Measurements from ENCODE around the gene ZNF277.

Gene ZNF277

DNA sequence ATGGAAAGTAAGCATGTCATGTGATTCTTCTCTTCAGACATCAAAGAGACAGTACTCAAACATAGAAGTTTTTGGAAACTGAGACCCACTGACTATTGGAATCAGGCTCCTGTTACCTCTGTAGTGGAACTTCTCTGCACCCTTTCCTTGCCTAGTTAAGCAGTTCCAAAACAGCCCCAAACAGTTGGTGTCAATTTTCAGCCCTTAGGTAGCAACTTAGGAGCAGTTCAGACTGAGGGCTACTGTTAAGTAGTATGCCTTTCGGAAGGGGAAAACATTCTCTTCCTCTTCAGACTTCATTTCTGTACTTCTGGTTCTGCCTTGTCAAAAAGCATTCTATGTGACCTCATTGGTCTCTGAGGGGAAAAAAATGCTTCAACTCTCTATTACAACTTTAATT lies 85.7 kb downstream of the ZNF277 start:
- TF ChIP-seq, protein P1, sequence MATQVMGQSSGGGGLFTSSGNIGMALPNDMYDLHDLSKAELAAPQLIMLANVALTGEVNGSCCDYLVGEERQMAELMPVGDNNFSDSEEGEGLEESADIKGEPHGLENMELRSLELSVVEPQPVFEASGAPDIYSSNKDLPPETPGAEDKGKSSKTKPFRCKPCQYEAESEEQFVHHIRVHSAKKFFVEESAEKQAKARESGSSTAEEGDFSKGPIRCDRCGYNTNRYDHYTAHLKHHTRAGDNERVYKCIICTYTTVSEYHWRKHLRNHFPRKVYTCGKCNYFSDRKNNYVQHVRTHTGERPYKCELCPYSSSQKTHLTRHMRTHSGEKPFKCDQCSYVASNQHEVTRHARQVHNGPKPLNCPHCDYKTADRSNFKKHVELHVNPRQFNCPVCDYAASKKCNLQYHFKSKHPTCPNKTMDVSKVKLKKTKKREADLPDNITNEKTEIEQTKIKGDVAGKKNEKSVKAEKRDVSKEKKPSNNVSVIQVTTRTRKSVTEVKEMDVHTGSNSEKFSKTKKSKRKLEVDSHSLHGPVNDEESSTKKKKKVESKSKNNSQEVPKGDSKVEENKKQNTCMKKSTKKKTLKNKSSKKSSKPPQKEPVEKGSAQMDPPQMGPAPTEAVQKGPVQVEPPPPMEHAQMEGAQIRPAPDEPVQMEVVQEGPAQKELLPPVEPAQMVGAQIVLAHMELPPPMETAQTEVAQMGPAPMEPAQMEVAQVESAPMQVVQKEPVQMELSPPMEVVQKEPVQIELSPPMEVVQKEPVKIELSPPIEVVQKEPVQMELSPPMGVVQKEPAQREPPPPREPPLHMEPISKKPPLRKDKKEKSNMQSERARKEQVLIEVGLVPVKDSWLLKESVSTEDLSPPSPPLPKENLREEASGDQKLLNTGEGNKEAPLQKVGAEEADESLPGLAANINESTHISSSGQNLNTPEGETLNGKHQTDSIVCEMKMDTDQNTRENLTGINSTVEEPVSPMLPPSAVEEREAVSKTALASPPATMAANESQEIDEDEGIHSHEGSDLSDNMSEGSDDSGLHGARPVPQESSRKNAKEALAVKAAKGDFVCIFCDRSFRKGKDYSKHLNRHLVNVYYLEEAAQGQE (IDR thresholded peaks at IDR 0.05; ENCODE audit: low read depth) = no peak
- no peak for TF ChIP-seq FOXM1 (IDR thresholded peaks at IDR 0.05; ENCODE audit: borderline replicate concordance, low read depth)
- TF ChIP-seq EGR1 (IDR thresholded peaks at IDR 0.05) = no peak
- TF ChIP-seq YY1 (IDR thresholded peaks at IDR 0.05; ENCODE audit: low read depth) = no peak

DNA sequence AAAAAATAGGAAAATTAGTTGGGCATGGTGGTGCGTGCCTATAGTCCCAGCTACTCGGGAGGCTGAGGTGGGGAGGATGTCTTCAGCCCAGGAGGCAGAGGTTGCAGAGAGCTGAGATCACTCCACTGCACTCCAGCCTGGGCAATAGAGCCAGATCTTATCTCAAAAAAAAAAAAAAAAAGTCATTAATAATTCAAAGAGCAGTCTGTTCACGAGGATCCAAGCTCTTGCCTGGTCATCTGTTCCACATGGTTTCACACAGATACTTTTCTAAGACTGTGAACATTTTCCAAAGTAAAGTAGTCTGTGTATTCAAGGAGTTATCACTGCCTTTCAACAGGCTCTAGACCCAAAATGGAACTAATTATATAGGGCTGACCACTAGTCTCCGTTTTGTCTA lies 86.9 kb downstream of the ZNF277 start:
- TF ChIP-seq FOXM1 (IDR thresholded peaks at IDR 0.05; ENCODE audit: borderline replicate concordance, low read depth) (no peak), CREB1 (IDR thresholded peaks at IDR 0.05; ENCODE audit: low read depth) (no peak), TEAD4 (IDR thresholded peaks at IDR 0.05) (no peak), RAD21 (IDR thresholded peaks at IDR 0.05; ENCODE audit: low read depth) (no peak), EP300 (IDR thresholded peaks at IDR 0.05; ENCODE audit: borderline replicate concordance) (no peak), NFIC (IDR thresholded peaks at IDR 0.05) (no peak), EGR1 (IDR thresholded peaks at IDR 0.05) (no peak), CEBPB (IDR thresholded peaks at IDR 0.05) (no peak), TCF12 (IDR thresholded peaks at IDR 0.05; ENCODE audit: low read depth) (no peak), TAF1 (IDR thresholded peaks at IDR 0.05; ENCODE audit: low read depth) (no peak), ZBTB7A (IDR thresholded peaks at IDR 0.05; ENCODE audit: low read depth) (no peak), YY1 (IDR thresholded peaks at IDR 0.05; ENCODE audit: low read depth) (no peak)
- TF ChIP-seq, protein P1 (IDR thresholded peaks at IDR 0.05; ENCODE audit: low read depth) = no peak
- TF ChIP-seq, protein P2, sequence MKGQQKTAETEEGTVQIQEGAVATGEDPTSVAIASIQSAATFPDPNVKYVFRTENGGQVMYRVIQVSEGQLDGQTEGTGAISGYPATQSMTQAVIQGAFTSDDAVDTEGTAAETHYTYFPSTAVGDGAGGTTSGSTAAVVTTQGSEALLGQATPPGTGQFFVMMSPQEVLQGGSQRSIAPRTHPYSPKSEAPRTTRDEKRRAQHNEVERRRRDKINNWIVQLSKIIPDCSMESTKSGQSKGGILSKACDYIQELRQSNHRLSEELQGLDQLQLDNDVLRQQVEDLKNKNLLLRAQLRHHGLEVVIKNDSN (IDR thresholded peaks at IDR 0.05) = no peak
- TF ChIP-seq, protein P3, sequence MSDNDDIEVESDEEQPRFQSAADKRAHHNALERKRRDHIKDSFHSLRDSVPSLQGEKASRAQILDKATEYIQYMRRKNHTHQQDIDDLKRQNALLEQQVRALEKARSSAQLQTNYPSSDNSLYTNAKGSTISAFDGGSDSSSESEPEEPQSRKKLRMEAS (IDR thresholded peaks at IDR 0.05) = no peak

DNA sequence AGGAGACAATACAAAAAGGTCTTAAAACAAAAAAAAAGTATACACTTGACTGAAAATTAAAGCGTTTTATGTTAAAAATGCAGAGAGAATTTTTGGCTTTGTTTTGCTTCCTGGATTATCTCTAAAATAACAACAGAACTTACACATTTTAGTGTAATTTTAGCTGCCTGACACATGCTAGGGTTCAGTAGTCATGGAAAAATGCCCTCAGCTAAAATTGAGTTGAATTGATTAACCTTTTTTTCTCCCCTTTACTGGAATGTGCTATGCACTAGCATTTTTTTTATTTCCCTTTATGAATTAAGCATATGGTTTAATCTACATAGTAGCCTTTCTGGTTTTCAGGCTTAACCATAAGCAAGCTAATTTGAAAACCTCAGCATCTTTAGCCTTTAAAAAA lies 89.9 kb downstream of the ZNF277 start:
- no peak for TF ChIP-seq EGR1 (IDR thresholded peaks at IDR 0.05)

DNA sequence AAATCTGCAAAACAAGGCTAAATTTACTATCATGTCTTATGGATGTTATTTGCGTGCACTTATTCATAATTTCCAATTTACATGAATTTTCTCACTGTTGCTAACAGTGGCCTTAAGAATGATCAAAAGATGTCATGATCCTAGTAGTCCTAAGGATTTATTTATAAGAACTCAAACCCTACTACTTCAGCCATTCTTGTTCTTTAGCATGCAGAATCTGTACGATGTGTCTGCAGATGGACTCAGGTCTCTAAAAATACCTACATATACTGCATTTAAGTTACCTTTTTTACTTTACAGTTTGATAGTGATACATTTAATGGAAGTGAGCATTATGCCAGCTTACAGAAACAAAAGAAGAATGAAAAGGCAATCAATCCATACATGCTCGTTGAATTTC lies 91.2 kb downstream of the ZNF277 start:
- TF ChIP-seq, protein P2 (IDR thresholded peaks at IDR 0.05) = no peak
- TF ChIP-seq RAD21 (IDR thresholded peaks at IDR 0.05; ENCODE audit: low read depth) (no peak), EP300 (IDR thresholded peaks at IDR 0.05; ENCODE audit: borderline replicate concordance) (no peak), EGR1 (IDR thresholded peaks at IDR 0.05) (no peak), NFIC (IDR thresholded peaks at IDR 0.05) (no peak), ZBTB7A (IDR thresholded peaks at IDR 0.05; ENCODE audit: low read depth) (no peak), CREB1 (IDR thresholded peaks at IDR 0.05; ENCODE audit: low read depth) (no peak), FOXM1 (IDR thresholded peaks at IDR 0.05; ENCODE audit: borderline replicate concordance, low read depth) (no peak), TCF12 (IDR thresholded peaks at IDR 0.05; ENCODE audit: low read depth) (no peak), TEAD4 (IDR thresholded peaks at IDR 0.05) (no peak), CEBPB (IDR thresholded peaks at IDR 0.05) (no peak), TAF1 (IDR thresholded peaks at IDR 0.05; ENCODE audit: low read depth) (no peak), YY1 (IDR thresholded peaks at IDR 0.05; ENCODE audit: low read depth) (no peak)
- TF ChIP-seq, protein P1 (IDR thresholded peaks at IDR 0.05; ENCODE audit: low read depth) = no peak
- TF ChIP-seq, protein P3 (IDR thresholded peaks at IDR 0.05) = no peak

DNA sequence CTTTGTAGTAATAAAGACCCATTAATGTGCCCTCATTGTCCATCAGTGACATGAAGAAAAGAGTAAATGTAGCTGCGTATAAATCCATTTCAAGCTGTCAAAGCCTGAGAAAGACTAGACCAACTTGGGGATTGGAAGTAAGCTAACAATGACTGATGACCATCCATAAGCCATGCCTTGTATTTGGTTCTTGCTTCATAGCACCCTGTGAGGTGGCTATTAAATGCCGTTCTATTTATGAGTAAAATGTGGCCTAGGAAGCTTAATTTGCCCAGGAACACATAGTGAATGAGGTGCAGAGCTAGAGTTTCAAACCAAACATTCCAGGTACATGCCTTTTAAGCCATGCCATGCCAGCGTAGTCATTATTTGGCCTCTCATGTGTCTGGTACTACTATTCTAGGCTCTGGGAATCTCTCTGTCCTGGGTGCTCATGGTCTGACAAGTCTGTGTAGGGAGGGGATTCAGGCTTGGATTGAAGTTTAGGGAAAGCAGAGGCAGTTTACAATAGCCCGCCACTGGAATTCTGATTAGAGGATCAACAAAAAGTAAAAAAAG lies 92.1 kb downstream of the ZNF277 start:
- TF ChIP-seq, protein P1 (IDR thresholded peaks at IDR 0.05; ENCODE audit: low read depth) = no peak
- no peak for TF ChIP-seq RAD21 (IDR thresholded peaks at IDR 0.05; ENCODE audit: low read depth)
- no peak for TF ChIP-seq NFIC (IDR thresholded peaks at IDR 0.05)
- TF ChIP-seq, protein P3 (IDR thresholded peaks at IDR 0.05) = no peak
- no peak for TF ChIP-seq CREB1 (IDR thresholded peaks at IDR 0.05; ENCODE audit: low read depth)
- TF ChIP-seq EP300 (IDR thresholded peaks at IDR 0.05; ENCODE audit: borderline replicate concordance) = no peak
- no peak for TF ChIP-seq CEBPB (IDR thresholded peaks at IDR 0.05)
- TF ChIP-seq ZBTB7A (IDR thresholded peaks at IDR 0.05; ENCODE audit: low read depth) = no peak
- TF ChIP-seq FOXM1 (IDR thresholded peaks at IDR 0.05; ENCODE audit: borderline replicate concordance, low read depth) = no peak
- no peak for TF ChIP-seq EGR1 (IDR thresholded peaks at IDR 0.05)
- TF ChIP-seq, protein P2 (IDR thresholded peaks at IDR 0.05) = no peak
- no peak for TF ChIP-seq YY1 (IDR thresholded peaks at IDR 0.05; ENCODE audit: low read depth)
- TF ChIP-seq TCF12 (IDR thresholded peaks at IDR 0.05; ENCODE audit: low read depth) = no peak
- no peak for TF ChIP-seq TAF1 (IDR thresholded peaks at IDR 0.05; ENCODE audit: low read depth)
- no peak for TF ChIP-seq TEAD4 (IDR thresholded peaks at IDR 0.05)
